Stimulated activated CD4-positive, alpha-beta T cell treated with anti-CD3 and anti-CD28 coated beads, Interleukin-1b, Interleukin-23, amount 100 ng/mL, for 4 hours (primary cell): ENCODE results near the gene FRMPD1.

ENCODE experiments used
- DNase-seq, 2 donors: peaks; one replicate each; pipeline ENCODE4 v3.0.0-alpha.2; 2020; ENCODE audit warnings: low read depth in 2 of 2

FRMPD1 gene

GRCh38 chr9:37784616-37785483 is 134.1 kb downstream of the FRMPD1 start, which contains the start of gene EXOSC3:
TSS of gene EXOSC3 (minus strand) at chr9:37785064. CDS start at chr9:37785044, 20 bp downstream.
- peak; percentile 73 to 75 for DNase-seq

- DNase-seq: no peak
Observed at GRCh38 chr9:37787059-37787458, 136.3 kb downstream of the FRMPD1 start.

- no peak for DNase-seq
Observed at GRCh38 chr9:37788332-37788731, 137.6 kb downstream of the FRMPD1 start.

GRCh38 chr9:37790096-37790495 is 139.3 kb downstream of the FRMPD1 start:
- DNase-seq: no peak

- no peak for DNase-seq
Observed at GRCh38 chr9:37792122-37792521, 141.4 kb downstream of the FRMPD1 start.

- no peak for DNase-seq
Observed at GRCh38 chr9:37796232-37796631, 145.5 kb downstream of the FRMPD1 start.
